ENCODE results near the gene SNAPC4.

The SNAPC4 gene

GRCh38 chr9:136405481-136405880, 5.5 kb upstream of the SNAPC4 start:
- H3K27ac ChIP-seq (ENCODE audit: low read depth, low read length) = no peak overlapping the region

GRCh38 chr9:136404801-136405136, 4.8 kb upstream of the SNAPC4 start:
- Histone ChIP-seq H3K79me2 (ENCODE audit: insufficient read depth, low read length) (peaks cover 14% of the 10 kb centered on the region), H3K9me2 (replicated peaks; ENCODE audit: insufficient read depth, low read length) (no peaks in the 10 kb centered on the region), H3K4me3 (ENCODE audit: insufficient read depth, low read length, poor library complexity, severe bottlenecking) (no peak overlapping the region), H3K36me3 (ENCODE audit: low read length) (peaks cover 3% of the 10 kb centered on the region; the same call in 1 of the 2 replicates), H3K27ac (ENCODE audit: low read depth, low read length) (no peak overlapping the region), H4K20me1 (ENCODE audit: low read depth, low read length) (no peaks in the 10 kb centered on the region), H3K27me3 (ENCODE audit: low read length) (no peaks in the 10 kb centered on the region), H3F3A (ENCODE audit: insufficient read depth) (peaks cover 11% of the 10 kb centered on the region; the same call in 1 of the 2 replicates), H2AFZ (ENCODE audit: low read depth, low read length, severe bottlenecking) (no peak overlapping the region), H3K9ac (ENCODE audit: low read length) (no peak overlapping the region), H3K9me3 (ENCODE audit: insufficient read depth, low read length) (no peaks in the 10 kb centered on the region), H3K4me2 (ENCODE audit: low read depth, low read length, poor library complexity, severe bottlenecking) (no peak overlapping the region)
- TF ChIP-seq CTCF (IDR thresholded peaks at IDR 0.05; ENCODE audit: insufficient read depth, low read length, poor library complexity, severe bottlenecking) = no peak
- TF ChIP-seq EZH2phosphoT487 (conservative IDR thresholded peaks at IDR 0.05; ENCODE audit: low read length) = no peak

More at GRCh38 chr9:136405481-136405880, 5.5 kb upstream of the SNAPC4 start:
- Histone ChIP-seq H2AFZ (ENCODE audit: low read depth, low read length, severe bottlenecking) (no peak overlapping the region), H3K27me3 (ENCODE audit: low read length) (no peaks in the 10 kb centered on the region), H3K9me3 (ENCODE audit: insufficient read depth, low read length) (no peaks in the 10 kb centered on the region), H3K79me2 (ENCODE audit: insufficient read depth, low read length) (peaks cover 17% of the 10 kb centered on the region), H3K36me3 (ENCODE audit: low read length) (peaks cover 3% of the 10 kb centered on the region; the same call in 1 of the 2 replicates), H3K9ac (ENCODE audit: low read length) (no peak overlapping the region), H4K20me1 (ENCODE audit: low read depth, low read length) (no peaks in the 10 kb centered on the region), H3K4me2 (ENCODE audit: low read depth, low read length, poor library complexity, severe bottlenecking) (no peak overlapping the region), H3F3A (ENCODE audit: insufficient read depth) (peaks cover 11% of the 10 kb centered on the region; the same call in 1 of the 2 replicates), H3K4me3 (ENCODE audit: insufficient read depth, low read length, poor library complexity, severe bottlenecking) (no peak overlapping the region), H3K9me2 (replicated peaks; ENCODE audit: insufficient read depth, low read length) (no peaks in the 10 kb centered on the region)
- TF ChIP-seq CTCF (IDR thresholded peaks at IDR 0.05; ENCODE audit: insufficient read depth, low read length, poor library complexity, severe bottlenecking) (no peak), EZH2phosphoT487 (conservative IDR thresholded peaks at IDR 0.05; ENCODE audit: low read length) (no peak)

GRCh38 chr9:136403915-136404800, 4.2 kb upstream of the SNAPC4 start:
- no peak overlapping the region for H3K4me2 ChIP-seq (ENCODE audit: low read depth, low read length, poor library complexity, severe bottlenecking)
- H3K9me3 ChIP-seq (ENCODE audit: insufficient read depth, low read length) = no peaks in the 10 kb centered on the region
- no peak overlapping the region for H2AFZ ChIP-seq (ENCODE audit: low read depth, low read length, severe bottlenecking)
- no peaks in the 10 kb centered on the region for H3K27me3 ChIP-seq (ENCODE audit: low read length)
- H4K20me1 ChIP-seq (ENCODE audit: low read depth, low read length) = no peaks in the 10 kb centered on the region; the same call in 1 of the 2 replicates
- no peaks in the 10 kb centered on the region for H3K9me2 ChIP-seq (replicated peaks; ENCODE audit: insufficient read depth, low read length)
- TF ChIP-seq EZH2phosphoT487 (conservative IDR thresholded peaks at IDR 0.05; ENCODE audit: low read length) (no peak), CTCF (IDR thresholded peaks at IDR 0.05; ENCODE audit: insufficient read depth, low read length, poor library complexity, severe bottlenecking) (no peak)
- H3K9ac ChIP-seq (ENCODE audit: low read length) = no peak overlapping the region
- H3F3A ChIP-seq (ENCODE audit: insufficient read depth) = peaks cover 11% of the 10 kb centered on the region; the same call in 1 of the 2 replicates
- H3K36me3 ChIP-seq (ENCODE audit: low read length) = peaks cover 3% of the 10 kb centered on the region; the same call in 1 of the 2 replicates
- no peak overlapping the region for H3K4me3 ChIP-seq (ENCODE audit: insufficient read depth, low read length, poor library complexity, severe bottlenecking)
- H3K79me2 ChIP-seq (ENCODE audit: insufficient read depth, low read length) = peaks cover 15% of the 10 kb centered on the region
- H3K27ac ChIP-seq (ENCODE audit: low read depth, low read length) = no peak overlapping the region
